GM12891 (cell line): ENCODE measurements around the gene SLAMF6.

Source experiments
- DNase-seq: peaks from one replicate; pipeline ENCODE4 v3.0.0; 2011; ENCODE audit warnings: low spot score; ENCODE audit not compliant: insufficient read length
- FAIRE-seq: peaks from 2 replicates; lab custom pipeline; 2011; peaks lifted over from hg19 to GRCh38; lab: Jason Lieb, UNC
- PAX5 ChIP-seq: IDR thresholded peaks from 2 replicates; pipeline ENCODE4 v1.6.1; 2011; ENCODE audit warnings: low read length, moderate library complexity, mild to moderate bottlenecking; ENCODE audit not compliant: insufficient read depth, severe bottlenecking
- POLR2A ChIP-seq: IDR thresholded peaks from 2 replicates; pipeline ENCODE4 v1.6.1; 2011; ENCODE audit warnings: low read depth, low read length, control low read depth
- POLR2AphosphoS5 ChIP-seq: IDR thresholded peaks from 2 replicates; pipeline ENCODE4 v1.6.1; 2011; ENCODE audit warnings: low read depth, low read length, control low read depth
- POU2F2 ChIP-seq: IDR thresholded peaks from 2 replicates; pipeline ENCODE4 v1.6.1; 2011; ENCODE audit warnings: low read depth, mild to moderate bottlenecking, control low read depth, low read length, moderate library complexity
- SPI1 ChIP-seq: IDR thresholded peaks from 2 replicates; pipeline ENCODE4 v1.6.1; 2011; ENCODE audit warnings: low read depth, low read length, control low read depth
- TAF1 ChIP-seq: IDR thresholded peaks from 2 replicates; pipeline ENCODE4 v1.6.1; 2011; ENCODE audit warnings: low read depth, low read length, control low read depth

SLAMF6 gene

DNA sequence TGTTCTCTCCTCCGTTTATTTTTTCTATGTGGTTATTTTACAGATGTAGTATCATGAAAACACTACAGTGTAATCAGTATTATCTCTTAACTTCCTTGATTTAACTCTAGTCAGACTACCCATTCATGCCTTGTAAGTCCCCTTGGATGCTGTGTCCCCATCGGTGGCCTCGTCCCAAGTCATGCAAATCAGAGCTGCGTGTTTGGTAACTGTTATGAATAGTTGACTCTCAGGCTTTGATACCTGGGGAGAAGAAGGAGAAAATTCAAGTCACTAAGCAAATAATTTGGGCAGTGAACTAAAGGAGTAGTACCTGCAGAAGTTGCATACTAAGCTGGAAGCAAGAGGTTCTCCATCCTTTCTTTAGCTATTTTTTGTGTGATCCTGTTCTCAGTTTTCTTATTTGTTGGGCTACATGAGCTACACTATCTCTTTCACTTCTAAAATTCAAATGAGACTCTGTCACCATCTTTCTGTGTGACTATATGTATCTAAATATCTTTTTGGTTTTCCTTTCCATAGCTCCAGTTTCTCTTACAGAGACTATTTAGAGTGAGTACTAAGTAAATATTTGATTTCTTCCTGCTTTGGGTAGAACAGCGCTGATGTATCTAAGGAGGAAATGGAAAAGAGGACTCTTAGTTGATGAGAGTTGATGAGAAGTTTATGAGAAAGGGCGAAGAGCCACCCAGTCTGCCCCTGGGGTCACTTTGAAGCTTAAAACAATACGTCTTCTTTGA lies 71.8 kb downstream of the SLAMF6 start:
- no peak for DNase-seq
- peak; percentile 90 for FAIRE-seq
- TF ChIP-seq POU2F2 (peak; percentile 84; the same call in 1 of the 2 replicates), POLR2AphosphoS5 (no peak)

DNA sequence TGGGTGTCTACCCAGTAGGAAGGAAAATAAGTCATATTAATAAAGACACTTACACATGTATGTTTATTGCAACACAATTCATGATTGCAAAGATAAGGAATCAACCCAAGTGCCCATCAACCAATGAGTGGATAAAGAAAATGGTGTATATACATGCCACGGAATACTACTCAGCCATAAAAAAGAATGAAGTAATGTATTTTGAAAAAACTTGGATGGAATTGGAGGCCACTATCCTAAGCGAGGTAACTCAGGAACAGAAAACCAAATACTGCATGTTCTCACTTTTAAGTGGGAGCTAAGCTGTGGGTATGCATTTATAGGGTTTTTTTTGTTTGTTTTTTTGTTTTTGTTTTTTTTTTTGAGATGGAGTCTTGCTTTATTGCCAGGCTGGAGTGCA lies 73.6 kb downstream of the SLAMF6 start:
- FAIRE-seq (no peak), DNase-seq (no peak)
- TF ChIP-seq POLR2A: no peak
- no peak for TF ChIP-seq POLR2AphosphoS5
- TF ChIP-seq TAF1: no peak
- no peak for TF ChIP-seq PAX5
- TF ChIP-seq POU2F2: no peak
- TF ChIP-seq SPI1: no peak

DNA sequence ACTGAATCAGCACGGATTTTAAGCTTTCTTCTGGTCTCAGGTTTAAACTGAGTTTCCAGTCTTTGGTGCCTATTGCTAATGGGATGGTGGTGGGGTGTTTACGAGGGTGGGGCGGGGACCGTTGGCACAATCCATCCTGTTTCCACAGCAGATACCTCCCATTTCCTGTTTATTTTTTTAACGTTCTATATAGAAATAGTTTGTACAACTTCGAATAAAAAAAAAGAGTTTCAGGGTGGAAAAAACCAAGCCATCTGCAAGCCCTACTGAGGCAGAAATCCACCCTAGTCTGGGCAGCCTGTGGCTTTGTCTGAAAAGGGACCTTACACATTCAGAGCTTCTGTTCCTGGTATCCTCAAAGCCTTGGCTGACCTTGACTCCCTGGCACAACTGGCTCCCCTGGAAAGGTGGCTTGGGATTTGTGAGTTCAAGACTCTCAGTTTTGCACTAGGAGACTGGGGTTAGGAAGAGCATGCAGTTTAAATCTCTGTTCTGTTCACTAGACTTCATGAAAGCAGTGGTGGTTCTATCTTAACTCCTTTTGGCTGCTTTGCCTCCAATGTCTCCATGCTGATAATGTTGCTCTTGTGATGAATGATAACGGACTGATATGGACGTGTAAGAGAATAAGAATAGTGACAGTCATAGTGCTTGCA lies 76.0 kb downstream of the SLAMF6 start:
- TF ChIP-seq PAX5: no peak
- no peak for TF ChIP-seq TAF1
- TF ChIP-seq POLR2A: no peak
- FAIRE-seq (peak; percentile 83), DNase-seq (no peak)

DNA sequence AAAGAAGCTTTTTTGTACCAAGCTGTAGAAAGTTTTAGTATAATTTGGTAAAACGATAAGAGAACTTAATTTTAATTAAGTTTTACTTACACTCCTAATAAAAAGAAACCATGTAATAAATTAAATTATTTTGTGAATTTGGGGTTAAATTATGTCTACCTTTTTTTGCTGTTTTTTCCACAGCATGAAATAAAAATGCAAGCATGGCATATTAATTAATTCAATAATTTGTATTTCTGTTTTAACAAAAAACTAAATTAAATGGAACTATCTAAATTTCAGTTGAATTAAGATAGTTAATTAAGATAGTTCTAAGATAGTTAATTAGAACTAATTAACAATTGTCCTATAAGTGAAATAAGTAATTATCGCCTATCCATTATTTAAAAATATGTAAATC lies 83.3 kb downstream of the SLAMF6 start:
- no peak for DNase-seq
- TF ChIP-seq POLR2AphosphoS5 (no peak), POLR2A (no peak), POU2F2 (no peak), PAX5 (no peak), SPI1 (no peak), TAF1 (no peak)
- FAIRE-seq: no peak

DNA sequence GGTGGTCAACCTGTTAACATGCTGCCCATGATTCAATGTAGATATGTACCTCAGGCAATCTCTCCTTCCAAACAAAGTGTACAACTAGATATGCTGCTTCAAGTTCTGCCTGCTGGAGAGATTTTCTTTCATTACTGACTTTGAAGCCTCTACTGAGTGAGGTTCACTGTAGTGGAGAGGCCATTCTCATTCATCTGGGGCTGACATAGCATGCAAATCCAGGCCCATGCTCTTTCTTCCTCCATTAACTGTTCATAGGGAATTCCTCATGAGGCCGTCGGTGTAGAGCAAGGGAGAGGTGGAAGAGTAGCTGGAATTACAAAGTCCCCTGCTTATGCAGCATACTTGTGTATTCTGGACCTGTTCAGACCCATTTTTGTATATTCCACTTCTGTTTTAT lies 84.1 kb downstream of the SLAMF6 start:
- FAIRE-seq: peak; percentile 47
- no peak for DNase-seq
- no peak for TF ChIP-seq POLR2AphosphoS5
- no peak for TF ChIP-seq POU2F2
- TF ChIP-seq TAF1: no peak
- TF ChIP-seq PAX5: no peak

DNA sequence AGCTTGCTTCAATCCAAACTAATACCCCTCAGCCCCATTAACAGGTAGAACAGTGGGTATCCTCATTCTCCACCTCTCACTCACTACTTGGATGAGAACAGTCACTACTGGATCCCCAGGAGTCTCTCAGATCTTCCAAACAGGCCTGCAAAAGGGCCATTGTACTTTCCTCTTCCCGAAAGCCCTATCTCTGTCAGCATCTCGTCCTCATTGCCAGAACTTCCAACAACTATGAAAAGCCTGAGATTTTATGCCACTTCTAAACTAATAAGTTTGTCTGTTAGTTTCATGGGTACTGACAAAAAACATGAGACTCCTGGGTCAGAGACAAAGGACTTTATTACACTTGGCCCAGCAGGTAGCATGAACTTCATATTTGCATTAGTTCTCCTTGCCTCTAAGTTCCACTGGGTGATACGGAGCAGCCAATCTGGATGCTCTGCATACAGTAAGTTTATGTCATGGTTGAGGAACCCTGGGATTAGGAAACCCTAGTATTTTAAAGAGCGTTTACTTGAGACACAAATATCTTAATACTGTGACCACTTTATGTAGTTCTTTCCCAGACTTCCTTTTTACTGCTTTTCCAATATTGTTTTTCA lies 84.6 kb downstream of the SLAMF6 start:
- FAIRE-seq: no peak
- DNase-seq: no peak
- TF ChIP-seq TAF1 (no peak), POLR2AphosphoS5 (no peak), POLR2A (no peak), PAX5 (no peak), POU2F2 (no peak), SPI1 (no peak)

DNA sequence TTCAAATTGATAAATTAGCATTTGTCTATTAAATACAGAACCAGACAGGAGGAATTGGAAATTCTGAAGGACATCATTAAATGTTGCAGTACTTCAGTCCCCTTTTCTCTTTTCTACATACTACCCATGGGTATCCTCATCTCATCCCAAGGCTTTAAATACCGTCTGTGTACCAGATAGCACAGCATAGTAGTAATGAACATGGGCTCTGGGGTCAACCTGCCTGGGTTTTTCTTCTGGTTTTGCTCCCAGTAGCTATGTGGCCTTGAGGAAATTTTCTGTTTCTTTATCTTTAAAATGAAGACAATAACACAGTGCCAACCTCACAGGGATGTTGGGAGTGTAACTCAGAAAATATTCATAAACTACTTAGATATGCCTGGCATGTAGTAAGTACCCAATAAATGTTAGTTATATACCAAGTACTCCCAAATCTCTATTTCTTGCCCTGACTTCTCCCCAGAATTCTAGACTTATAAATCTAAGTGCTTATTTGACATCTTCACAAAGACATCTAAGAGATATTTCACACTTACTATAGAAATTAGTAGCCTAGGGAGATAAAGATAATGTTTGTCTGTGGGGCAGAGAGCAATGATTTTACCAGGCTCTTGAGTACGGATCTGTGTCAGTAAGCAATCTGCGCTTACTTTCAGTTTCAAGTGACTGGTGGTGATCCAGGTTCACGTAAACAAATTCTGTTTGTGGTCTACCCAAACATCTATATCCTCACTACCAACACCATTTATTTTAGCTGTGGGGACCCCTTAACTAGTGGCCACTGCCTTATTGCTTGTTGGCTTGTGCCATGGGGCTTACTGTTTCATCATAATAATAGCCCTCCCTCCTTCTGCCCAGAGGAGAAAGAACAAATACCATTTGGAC lies 85.4 kb downstream of the SLAMF6 start:
- DNase-seq: no peak
- TF ChIP-seq POLR2AphosphoS5: no peak
- no peak for TF ChIP-seq PAX5
- TF ChIP-seq TAF1: no peak
- no peak for TF ChIP-seq POU2F2
- TF ChIP-seq SPI1: no peak
- no peak for TF ChIP-seq POLR2A
- peak; percentile 89 for FAIRE-seq

DNA sequence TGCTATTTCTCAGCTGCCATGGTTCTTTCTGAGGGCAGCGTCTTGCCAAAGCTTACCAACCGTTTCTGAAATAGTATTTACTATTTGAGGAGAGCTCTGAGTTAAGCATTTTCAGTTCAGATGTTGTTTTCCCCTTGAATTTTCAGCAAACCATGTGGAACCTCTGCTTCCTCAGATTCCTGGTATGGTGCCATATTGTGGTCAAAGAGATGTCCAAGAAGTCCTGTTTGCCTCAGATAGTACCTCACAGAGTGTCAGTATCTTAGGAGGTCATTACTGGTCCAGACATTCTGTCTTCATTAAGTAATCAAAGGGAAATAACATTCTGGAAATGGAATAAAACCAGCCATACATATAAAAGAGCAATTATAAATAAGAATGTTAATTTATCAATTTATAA lies 86.1 kb downstream of the SLAMF6 start:
- FAIRE-seq: peak; percentile 66
- no peak for DNase-seq
- TF ChIP-seq POLR2A: no peak
- TF ChIP-seq TAF1: no peak
- no peak for TF ChIP-seq PAX5
- no peak for TF ChIP-seq SPI1
- no peak for TF ChIP-seq POLR2AphosphoS5
- TF ChIP-seq POU2F2: no peak
